ENCODE results near the gene TTC36. TPM values are rescaled to one million over a fixed set of nuclear protein-coding genes. Genes with fewer than 3 reads are reported as not detected.

TTC36 gene
- total and polyA plus RNA-seq, 2 donors (not counting 1 experiment from before 2014, with no cell fraction given) = 0.19 to 0.79 TPM

DNA sequence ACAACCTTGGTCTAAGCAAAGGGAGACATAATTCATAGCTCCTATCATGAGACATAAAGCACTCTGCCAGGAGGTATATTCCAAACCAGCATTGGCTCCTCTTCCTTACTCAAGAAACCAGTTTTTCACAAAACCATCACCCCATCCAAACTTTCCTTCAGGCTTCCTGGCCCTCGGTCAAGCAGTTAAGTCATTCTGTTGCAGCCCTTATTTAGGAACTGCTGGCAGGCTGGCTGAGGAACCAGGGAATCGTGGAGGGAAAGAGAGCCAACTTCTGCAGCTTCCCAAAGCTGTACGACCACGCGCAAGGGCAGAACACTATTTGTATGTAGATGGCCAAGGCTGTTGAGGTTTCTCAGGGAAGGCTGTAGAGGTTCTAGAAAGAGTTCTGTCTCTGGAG, 37.8 kb downstream of the TTC36 start:
- H3K9ac ChIP-seq (ENCODE audit: low read length) = no peak overlapping the region

DNA sequence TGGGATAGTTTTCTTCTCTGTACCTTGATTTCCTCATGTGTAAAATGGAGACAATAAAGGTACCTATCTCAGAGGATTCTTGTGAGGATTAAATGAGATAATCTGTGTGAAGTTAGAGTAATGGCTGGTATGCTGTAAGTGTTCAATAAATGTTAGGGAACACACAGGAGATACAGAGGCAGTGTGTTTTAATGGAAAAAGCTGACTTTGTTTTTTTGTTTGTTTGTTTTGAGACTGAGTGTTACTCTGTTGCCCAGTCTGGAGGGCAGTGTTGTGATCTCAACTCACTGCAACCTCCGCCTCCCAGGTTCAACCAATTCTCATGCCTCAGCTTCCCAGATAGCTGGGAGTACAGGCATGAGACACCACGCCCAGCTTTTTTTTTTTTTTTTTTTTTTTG, 42.4 kb downstream of the TTC36 start:
- Histone ChIP-seq H3K4me1 (ENCODE audit: control insufficient read depth in 2 of 2, insufficient read depth in 2 of 2, low read length in 2 of 2) (peaks cover 24 to 27% of the 10 kb centered on the region in 2 donors), H2AFZ (ENCODE audit: insufficient read depth, low read depth, low read length, poor library complexity, severe bottlenecking) (no peak overlapping the region), H3K36me3 (replicated peaks in 1 of 2; ENCODE audit: control extremely low read depth in 1 of 2, control insufficient read depth in 1 of 2, extremely low read depth in 1 of 2, insufficient read depth in 2 of 2, low read length in 1 of 2) (no peaks in the 10 kb centered on the region), H4K20me1 (ENCODE audit: control insufficient read depth, insufficient read depth, low read length, poor library complexity, severe bottlenecking) (no peaks in the 10 kb centered on the region), H3K9ac (ENCODE audit: low read length) (no peak overlapping the region), H3K27ac (ENCODE audit: low read length in 2 of 2) (no peak overlapping the region), H3K79me2 (ENCODE audit: control insufficient read depth, insufficient read depth, low read length) (peaks cover 52% of the 10 kb centered on the region), H3K4me2 (replicated peaks; ENCODE audit: low read depth, low read length, poor library complexity, severe bottlenecking) (no peak overlapping the region), H3K9me3 (ENCODE audit: control extremely low read depth in 1 of 3, control insufficient read depth in 2 of 3, insufficient read depth in 1 of 3, low read length in 2 of 3) (no peaks in the 10 kb centered on the region), H3K4me3 (ENCODE audit: control extremely low read depth in 1 of 5, extremely low read depth in 1 of 5, insufficient read depth in 1 of 5, low read depth in 2 of 5, low read length in 4 of 5) (no peak overlapping the region), H3K27me3 (replicated peaks in 1 of 4; ENCODE audit: control extremely low read depth in 1 of 4, control insufficient read depth in 3 of 4, insufficient read depth in 4 of 4, low read length in 3 of 4) (no peaks in the 10 kb centered on the region)
- H3K27ac Mint-ChIP-seq = no peak overlapping the region
- intact Hi-C loops (cut with micrococcal nuclease) = loop anchor here (5.0 kb wide), 3 partner anchors 132 to 428 kb away; partner anchors contain the start of genes ATP5MG, CENATAC and KMT2A
- ATAC-seq (ENCODE audit: low read depth) (no peak), DNase-seq (no peak)
- ChIA-PET CTCF (interaction anchor here (0.6 kb wide), 1 partner anchor 41 kb away, joined by 3 read pairs; no protein-coding TSS in a partner anchor), POLR2A (interaction anchor here (0.6 kb wide), 2 partner anchors 38 to 357 kb away, joined by 3 to 4 read pairs; no protein-coding TSS in a partner anchor)
- H3K4me1 Mint-ChIP-seq = peaks cover 30% of the 10 kb centered on the region
- 100% methylated on average over 2 of the region's 2 CpGs for WGBS (ENCODE audit: insufficient coverage)
- H3K4me3 Mint-ChIP-seq = no peak overlapping the region
- TF ChIP-seq, protein P1, sequence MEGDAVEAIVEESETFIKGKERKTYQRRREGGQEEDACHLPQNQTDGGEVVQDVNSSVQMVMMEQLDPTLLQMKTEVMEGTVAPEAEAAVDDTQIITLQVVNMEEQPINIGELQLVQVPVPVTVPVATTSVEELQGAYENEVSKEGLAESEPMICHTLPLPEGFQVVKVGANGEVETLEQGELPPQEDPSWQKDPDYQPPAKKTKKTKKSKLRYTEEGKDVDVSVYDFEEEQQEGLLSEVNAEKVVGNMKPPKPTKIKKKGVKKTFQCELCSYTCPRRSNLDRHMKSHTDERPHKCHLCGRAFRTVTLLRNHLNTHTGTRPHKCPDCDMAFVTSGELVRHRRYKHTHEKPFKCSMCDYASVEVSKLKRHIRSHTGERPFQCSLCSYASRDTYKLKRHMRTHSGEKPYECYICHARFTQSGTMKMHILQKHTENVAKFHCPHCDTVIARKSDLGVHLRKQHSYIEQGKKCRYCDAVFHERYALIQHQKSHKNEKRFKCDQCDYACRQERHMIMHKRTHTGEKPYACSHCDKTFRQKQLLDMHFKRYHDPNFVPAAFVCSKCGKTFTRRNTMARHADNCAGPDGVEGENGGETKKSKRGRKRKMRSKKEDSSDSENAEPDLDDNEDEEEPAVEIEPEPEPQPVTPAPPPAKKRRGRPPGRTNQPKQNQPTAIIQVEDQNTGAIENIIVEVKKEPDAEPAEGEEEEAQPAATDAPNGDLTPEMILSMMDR (IDR thresholded peaks at IDR 0.05) = no peak
- no peak for TF ChIP-seq EZH2 (IDR thresholded peaks at IDR 0.05; ENCODE audit: borderline replicate concordance, insufficient read depth, low read depth, low read length, poor library complexity, severe bottlenecking)
- no peaks in the 10 kb centered on the region for H3K9me3 Mint-ChIP-seq (ENCODE audit: insufficient read depth)
- no peaks in the 10 kb centered on the region for H3K27me3 Mint-ChIP-seq

More for the DNA sequence above, 37.8 kb downstream of the TTC36 start:
- peaks cover 10% of the 10 kb centered on the region for H3K79me2 ChIP-seq (ENCODE audit: control insufficient read depth, insufficient read depth, low read length)
- no peaks in the 10 kb centered on the region for H3K36me3 ChIP-seq (replicated peaks in 1 of 2; ENCODE audit: control extremely low read depth in 1 of 2, control insufficient read depth in 1 of 2, extremely low read depth in 1 of 2, insufficient read depth in 2 of 2, low read length in 1 of 2)
- H3K4me1 ChIP-seq (ENCODE audit: control insufficient read depth in 2 of 2, insufficient read depth in 2 of 2, low read length in 2 of 2) = peaks cover 3 to 12% of the 10 kb centered on the region in 2 donors
- no peaks in the 10 kb centered on the region for H3K9me3 ChIP-seq (ENCODE audit: control extremely low read depth in 1 of 3, control insufficient read depth in 2 of 3, insufficient read depth in 1 of 3, low read length in 2 of 3)
- H3K4me3 ChIP-seq (ENCODE audit: control extremely low read depth in 1 of 5, extremely low read depth in 1 of 5, insufficient read depth in 1 of 5, low read depth in 2 of 5, low read length in 4 of 5) = peak overlapping the region in 1 of 5 experiments; percentile 68
- peak overlapping the region; percentile 83 for H3K4me3 Mint-ChIP-seq
- H3K4me1 Mint-ChIP-seq = peaks cover 12% of the 10 kb centered on the region
- ATAC-seq (ENCODE audit: low read depth) (no peak), DNase-seq (no peak)
- intact Hi-C loops (cut with micrococcal nuclease) = no loop called here
- H3K27me3 ChIP-seq (replicated peaks in 1 of 4; ENCODE audit: control extremely low read depth in 1 of 4, control insufficient read depth in 3 of 4, insufficient read depth in 4 of 4, low read length in 3 of 4) = no peaks in the 10 kb centered on the region
- H3K27me3 Mint-ChIP-seq = no peaks in the 10 kb centered on the region
- H3K27ac ChIP-seq (ENCODE audit: low read length in 2 of 2) = no peak overlapping the region
- H4K20me1 ChIP-seq (ENCODE audit: control insufficient read depth, insufficient read depth, low read length, poor library complexity, severe bottlenecking) = no peaks in the 10 kb centered on the region
- POLR2A ChIA-PET = no interaction called here
- H3K27ac Mint-ChIP-seq = peak overlapping the region; percentile 84
- TF ChIP-seq, protein P1 (IDR thresholded peaks at IDR 0.05) = no peak
- TF ChIP-seq EZH2 (IDR thresholded peaks at IDR 0.05; ENCODE audit: borderline replicate concordance, insufficient read depth, low read depth, low read length, poor library complexity, severe bottlenecking) = no peak
- peak overlapping the region; percentile 3 for H2AFZ ChIP-seq (ENCODE audit: insufficient read depth, low read depth, low read length, poor library complexity, severe bottlenecking)
- CTCF ChIA-PET = interaction anchor here (0.6 kb wide), 1 partner anchor 167 kb away, joined by 3 read pairs; no protein-coding TSS in a partner anchor
- 52% methylated on average over 2 of the region's 5 CpGs for WGBS (ENCODE audit: insufficient coverage)
- H3K4me2 ChIP-seq (replicated peaks; ENCODE audit: low read depth, low read length, poor library complexity, severe bottlenecking) = peak overlapping the region; percentile 76
- H3K9me3 Mint-ChIP-seq (ENCODE audit: insufficient read depth) = no peaks in the 10 kb centered on the region
